K562 (cell line): ENCODE results near the gene NOL4L. TPM values are rescaled to one million over a fixed set of nuclear protein-coding genes. Genes with fewer than 3 reads are reported as not detected.

Experiments used
- ARID1B ChIP-seq: fragments of 450-650 bp; IDR thresholded peaks from 2 replicates; pipeline ENCODE4 v1.6.1; 2016; ENCODE audit warnings: antibody characterized with exemption, mild to moderate bottlenecking, inconsistent platforms
- CBX2 ChIP-seq: fragments of 200-600 bp; sonication (generic); IDR thresholded peaks from one replicate; pipeline ENCODE4 v1.6.1; 2012; ENCODE audit warnings: mild to moderate bottlenecking, low read length, inconsistent platforms; ENCODE audit not compliant: insufficient read depth, poor library complexity, severe bottlenecking
- FOXA3 ChIP-seq, 2 experiments: fragments of 450-650 bp in 1 of 2; sonication (generic) in 1 of 2; formaldehyde crosslinking; IDR thresholded peaks in 1 of 2; conservative IDR thresholded peaks in 1 of 2; 2 replicates each; pipeline versions ENCODE4 v1.4.0 to v1.8.0; 2020 to 2022; ENCODE audit warnings: mild to moderate bottlenecking in 2 of 2, missing genetic modification reagents in 1 of 2
- HDAC6 ChIP-seq: IDR thresholded peaks from 2 replicates; pipeline ENCODE4 v1.6.1; 2012; ENCODE audit warnings: low read depth, mild to moderate bottlenecking, control low read depth, inconsistent platforms, low read length, moderate library complexity
- MECOM ChIP-seq: fragments of 250-450 bp; sonication (Bioruptor Pico); IDR thresholded peaks from 2 replicates; pipeline ENCODE4 v1.8.0; 2022; ENCODE audit warnings: inconsistent platforms
- MIER1 ChIP-seq: fragments of 450-650 bp; IDR thresholded peaks from 2 replicates; pipeline ENCODE4 v1.6.1; 2016; ENCODE audit warnings: antibody characterized with exemption, mild to moderate bottlenecking, low read depth
- MTF1 ChIP-seq: fragments of 250-450 bp; sonication (Bioruptor Pico); IDR thresholded peaks from 2 replicates; pipeline ENCODE4 v1.9.0; 2021; ENCODE audit warnings: moderate library complexity, mild to moderate bottlenecking, inconsistent platforms, borderline replicate concordance
- NFIX ChIP-seq: fragments of 250-450 bp; sonication (Bioruptor Pico); IDR thresholded peaks from 2 replicates; pipeline ENCODE4 v1.4.0; 2020; ENCODE audit warnings: low read depth, mild to moderate bottlenecking, moderate library complexity
- PCBP2 ChIP-seq: fragments of 200-400 bp; formaldehyde crosslinking; IDR thresholded peaks from 2 replicates; pipeline ENCODE4 v1.6.1; 2018; ENCODE audit warnings: low read length, low read depth, mild to moderate bottlenecking, moderate library complexity; ENCODE audit not compliant: poor library complexity, severe bottlenecking
- RCOR1 ChIP-seq, 2 experiments: IDR thresholded peaks; 2 replicates each; pipeline ENCODE4 v1.6.1; 2012; ENCODE audit warnings: low read depth in 2 of 2, low read length in 2 of 2, borderline replicate concordance in 1 of 2, improper control_type of control experiment in 1 of 2
- RNF2 ChIP-seq: sonication (generic); IDR thresholded peaks from 2 replicates; pipeline ENCODE4 v1.6.1; 2016
- SMAD4 ChIP-seq: fragments of 250-450 bp; sonication (Bioruptor Pico); conservative IDR thresholded peaks from 2 replicates; pipeline ENCODE4 v1.8.0; 2021; ENCODE audit warnings: inconsistent platforms, mild to moderate bottlenecking, moderate library complexity
- SP2 ChIP-seq: IDR thresholded peaks from 2 replicates; pipeline ENCODE4 v1.6.1; 2011; ENCODE audit warnings: mild to moderate bottlenecking, low read depth, low read length, moderate library complexity; ENCODE audit not compliant: poor library complexity, severe bottlenecking; ENCODE audit errors: extremely low read depth
- STAT5B ChIP-seq: fragments of 250-450 bp; sonication (Bioruptor Pico); IDR thresholded peaks from 2 replicates; pipeline ENCODE4 v1.8.0; 2021; ENCODE audit warnings: mild to moderate bottlenecking, inconsistent platforms
- TAF1 ChIP-seq: IDR thresholded peaks from 2 replicates; pipeline ENCODE4 v1.6.1; 2011; ENCODE audit warnings: mild to moderate bottlenecking, low read length, moderate library complexity; ENCODE audit not compliant: insufficient read depth, control insufficient read depth, severe bottlenecking; ENCODE audit errors: extremely low read depth
- TBP ChIP-seq: optimal IDR thresholded peaks from 2 replicates; pipeline ENCODE3; 2011; ENCODE audit warnings: low read depth, low read length, improper control_type of control experiment
- ZBTB7A ChIP-seq: IDR thresholded peaks from 2 replicates; pipeline ENCODE4 v1.6.1; 2011; ENCODE audit warnings: low read depth, mild to moderate bottlenecking, low read length, moderate library complexity, borderline replicate concordance; ENCODE audit not compliant: control insufficient read depth
- ZNF174 ChIP-seq: fragments of 250-450 bp; sonication (Bioruptor Pico); IDR thresholded peaks from 2 replicates; pipeline ENCODE4 v1.4.0; 2020; ENCODE audit warnings: mild to moderate bottlenecking
- ZNF561 ChIP-seq: fragments of 450-650 bp; formaldehyde crosslinking; conservative IDR thresholded peaks from 2 replicates; pipeline ENCODE4 v1.4.0; 2020; ENCODE audit warnings: mild to moderate bottlenecking, moderate library complexity
- polyA plus RNA-seq, 8 experiments: library from polyadenylated mRNA; depleted of rRNA in 4 of 8; stranded (reverse) in 5 of 8; unstranded in 3 of 8; fragments of >200 nt; fragmentation: Nextera tagmentation in 2 of 8; fragmentation: Illumina TruSeq in 1 of 8; extraction: Ambion mirVana in 2 of 8; extraction: Trizol in 1 of 8; gene quantifications; 2 replicates each; pipeline versions ENCODE4 v1.2.1 to v1.2.3, GENCODE V29; 2011 to 2014; ENCODE audit warnings: inconsistent platforms in 1 of 8, missing spikeins in 1 of 8
- total RNA-seq, 7 experiments: library from RNA; depleted of rRNA in 6 of 7; stranded (reverse); fragments of >200 nt in 6 of 7; fragmentation: Illumina TruSeq in 2 of 7; extraction: Trizol in 2 of 7; gene quantifications; 2 replicates each; pipeline versions ENCODE4 v1.2.1 to v1.2.3, GENCODE V29; 2011 to 2021; ENCODE audit warnings: low replicate concordance in 1 of 7
- TF ChIP-seq, protein P1 (sequence below): IDR thresholded peaks from 3 replicates; pipeline ENCODE4 v1.6.1; 2011; ENCODE audit warnings: borderline replicate concordance, mild to moderate bottlenecking, moderate library complexity; ENCODE audit not compliant: insufficient read length; ENCODE audit errors: extremely low read depth
- TF ChIP-seq, protein P2 (sequence below): IDR thresholded peaks from 3 replicates; pipeline ENCODE4 v1.6.1; 2011; ENCODE audit warnings: borderline replicate concordance, mild to moderate bottlenecking; ENCODE audit not compliant: insufficient read length, insufficient read depth

The NOL4L gene
- total and polyA plus RNA-seq, 9 of the 15 experiments (the other 6 are each of a cell fraction or from before 2014, with no cell fraction given) = 5.1 to 36.2 (median 13.6) TPM

DNA sequence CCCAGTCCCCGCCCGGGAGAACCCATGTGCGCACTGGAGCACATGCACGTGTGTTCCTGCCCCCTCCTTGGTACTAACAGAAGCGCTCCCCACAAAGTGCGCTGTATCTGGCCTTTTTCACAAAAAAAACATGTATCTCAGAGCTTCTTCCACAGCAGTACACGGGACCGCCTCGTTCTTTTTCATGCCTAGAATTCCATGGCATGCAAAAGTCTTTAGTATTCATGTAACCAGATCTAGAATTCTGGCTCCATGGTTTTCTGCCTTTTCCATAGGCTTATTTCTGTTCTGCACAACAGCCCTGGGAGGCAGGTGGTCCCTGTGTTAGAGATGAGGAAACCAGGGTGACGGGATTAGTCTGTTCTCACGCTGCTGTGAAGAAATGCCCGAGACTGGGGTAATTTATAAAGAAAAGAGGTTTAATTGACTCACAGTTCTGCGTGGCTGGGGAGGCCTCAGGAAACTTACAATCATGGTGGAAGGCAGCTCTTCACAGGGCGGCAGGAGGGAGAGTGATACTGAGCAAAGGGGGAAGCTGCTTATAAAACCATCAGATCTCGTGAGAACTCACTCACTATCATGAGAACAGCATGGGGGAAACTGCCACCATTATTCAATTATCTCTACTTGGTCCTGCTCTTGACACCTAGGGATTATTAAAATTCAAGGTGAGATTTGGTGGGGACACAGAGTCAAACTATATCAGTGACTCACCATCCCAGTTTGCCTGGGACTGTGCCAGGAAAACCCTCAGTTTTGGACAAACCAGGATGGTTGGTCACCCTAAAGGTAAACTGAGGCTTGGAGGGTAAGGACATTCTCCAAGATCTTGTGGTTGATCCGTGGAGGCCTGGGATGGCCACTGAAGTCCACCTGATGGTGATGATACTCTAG lies 47.6 kb upstream of the NOL4L start (continued):
- TF ChIP-seq, protein P1, sequence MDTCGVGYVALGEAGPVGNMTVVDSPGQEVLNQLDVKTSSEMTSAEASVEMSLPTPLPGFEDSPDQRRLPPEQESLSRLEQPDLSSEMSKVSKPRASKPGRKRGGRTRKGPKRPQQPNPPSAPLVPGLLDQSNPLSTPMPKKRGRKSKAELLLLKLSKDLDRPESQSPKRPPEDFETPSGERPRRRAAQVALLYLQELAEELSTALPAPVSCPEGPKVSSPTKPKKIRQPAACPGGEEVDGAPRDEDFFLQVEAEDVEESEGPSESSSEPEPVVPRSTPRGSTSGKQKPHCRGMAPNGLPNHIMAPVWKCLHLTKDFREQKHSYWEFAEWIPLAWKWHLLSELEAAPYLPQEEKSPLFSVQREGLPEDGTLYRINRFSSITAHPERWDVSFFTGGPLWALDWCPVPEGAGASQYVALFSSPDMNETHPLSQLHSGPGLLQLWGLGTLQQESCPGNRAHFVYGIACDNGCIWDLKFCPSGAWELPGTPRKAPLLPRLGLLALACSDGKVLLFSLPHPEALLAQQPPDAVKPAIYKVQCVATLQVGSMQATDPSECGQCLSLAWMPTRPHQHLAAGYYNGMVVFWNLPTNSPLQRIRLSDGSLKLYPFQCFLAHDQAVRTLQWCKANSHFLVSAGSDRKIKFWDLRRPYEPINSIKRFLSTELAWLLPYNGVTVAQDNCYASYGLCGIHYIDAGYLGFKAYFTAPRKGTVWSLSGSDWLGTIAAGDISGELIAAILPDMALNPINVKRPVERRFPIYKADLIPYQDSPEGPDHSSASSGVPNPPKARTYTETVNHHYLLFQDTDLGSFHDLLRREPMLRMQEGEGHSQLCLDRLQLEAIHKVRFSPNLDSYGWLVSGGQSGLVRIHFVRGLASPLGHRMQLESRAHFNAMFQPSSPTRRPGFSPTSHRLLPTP = no peak
- no peak for TF ChIP-seq PCBP2
- no peak for TF ChIP-seq CBX2
- TF ChIP-seq, protein P2, sequence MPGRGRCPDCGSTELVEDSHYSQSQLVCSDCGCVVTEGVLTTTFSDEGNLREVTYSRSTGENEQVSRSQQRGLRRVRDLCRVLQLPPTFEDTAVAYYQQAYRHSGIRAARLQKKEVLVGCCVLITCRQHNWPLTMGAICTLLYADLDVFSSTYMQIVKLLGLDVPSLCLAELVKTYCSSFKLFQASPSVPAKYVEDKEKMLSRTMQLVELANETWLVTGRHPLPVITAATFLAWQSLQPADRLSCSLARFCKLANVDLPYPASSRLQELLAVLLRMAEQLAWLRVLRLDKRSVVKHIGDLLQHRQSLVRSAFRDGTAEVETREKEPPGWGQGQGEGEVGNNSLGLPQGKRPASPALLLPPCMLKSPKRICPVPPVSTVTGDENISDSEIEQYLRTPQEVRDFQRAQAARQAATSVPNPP = no peak
- no peak for TF ChIP-seq ZNF174 (CRISPR knock-in tag)
- no peak for TF ChIP-seq ZBTB7A
- TF ChIP-seq STAT5B (CRISPR knock-in tag) = no peak
- peak; percentile 56; the same call in 1 of the 2 replicates for TF ChIP-seq MECOM (CRISPR knock-in tag)
- no peak for TF ChIP-seq FOXA3 (CRISPR knock-in tag; conservative IDR thresholded peaks at IDR 0.05 in 1 of 2, IDR thresholded peaks at IDR 0.05 in 1 of 2)
- TF ChIP-seq ZNF561 = no peak
- TF ChIP-seq MTF1 = no peak
- TF ChIP-seq RNF2 = no peak
- TF ChIP-seq SMAD4 (CRISPR knock-in tag) = peak; percentile 42; the same call in 1 of the 2 replicates
- no peak for TF ChIP-seq NFIX (CRISPR knock-in tag)
- TF ChIP-seq HDAC6 = no peak
- 0 out of 4 replicates have a peak, but pooled peaks of 1 of the 2 experiments have one; percentile 29 for TF ChIP-seq RCOR1 (IDR thresholded peaks at IDR 0.05; ENCODE audit: borderline replicate concordance in 1 of 2, low read depth in 2 of 2, low read length in 2 of 2)
- TF ChIP-seq ARID1B = no peak
- TF ChIP-seq SP2 = no peak
- no peak for TF ChIP-seq MIER1
- TF ChIP-seq TBP = peak; percentile 84
- peak; percentile 78 for TF ChIP-seq TAF1
